Activated CD8-positive, alpha-beta memory T cell treated with anti-CD3 and anti-CD28 coated beads for 1 hour (primary cell): ENCODE results near the gene NLGN1.

ENCODE experiments used
- DNase-seq, 2 donors: peaks; one replicate each; pipeline ENCODE4 v3.0.0-alpha.2; 2020; ENCODE audit warnings: low read depth in 1 of 2; ENCODE audit errors: extremely low read depth in 1 of 2

Gene NLGN1

GRCh38 chr3:173945806-173946205, 548.3 kb downstream of the NLGN1 start:
- DNase-seq, result no peak

GRCh38 chr3:173954647-173955046, 557.1 kb downstream of the NLGN1 start:
- DNase-seq, result no peak

DNA sequence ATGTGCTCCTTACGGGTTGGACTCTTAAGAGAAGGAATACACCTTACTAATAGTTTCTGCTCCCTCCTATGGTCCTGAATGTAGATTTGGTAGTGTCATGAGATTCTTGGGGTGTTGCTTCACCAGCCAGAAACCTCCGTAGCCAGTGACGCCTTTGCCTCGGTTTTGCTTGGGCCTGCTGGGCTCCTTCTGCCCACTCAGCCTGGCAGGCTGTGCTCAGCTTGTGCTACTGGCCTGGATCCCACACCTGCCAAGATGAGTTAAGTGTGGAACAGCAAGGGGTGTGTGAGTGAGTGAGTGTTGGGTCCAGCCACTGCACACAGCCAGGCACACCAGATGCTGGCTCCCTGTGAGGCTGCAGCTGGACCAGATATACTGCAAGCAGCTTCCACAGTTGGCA, 560.1 kb downstream of the NLGN1 start:
- DNase-seq, result no peak

GRCh38 chr3:173958805-173959204, 561.3 kb downstream of the NLGN1 start:
- no peak for DNase-seq

DNA sequence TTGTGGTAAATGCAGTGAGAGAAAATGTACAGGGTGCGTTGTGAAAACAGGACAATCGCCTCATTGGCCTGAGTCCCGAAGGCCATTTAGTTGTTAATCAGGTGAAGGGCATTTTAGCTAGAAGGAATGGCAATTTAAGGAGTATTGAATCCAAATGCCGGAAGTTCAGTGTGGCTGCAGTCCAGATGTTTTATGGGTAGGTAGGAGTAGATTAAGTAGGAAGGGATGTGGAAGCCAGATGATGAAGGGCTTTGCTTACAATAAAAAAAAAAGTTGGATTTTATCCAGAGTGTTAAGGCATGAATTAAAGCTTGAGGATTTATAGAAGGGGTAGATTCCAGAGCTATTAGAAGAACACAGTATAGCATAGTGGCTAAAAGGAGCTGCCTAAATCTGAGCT, 572.7 kb downstream of the NLGN1 start:
- no peak for DNase-seq

DNA sequence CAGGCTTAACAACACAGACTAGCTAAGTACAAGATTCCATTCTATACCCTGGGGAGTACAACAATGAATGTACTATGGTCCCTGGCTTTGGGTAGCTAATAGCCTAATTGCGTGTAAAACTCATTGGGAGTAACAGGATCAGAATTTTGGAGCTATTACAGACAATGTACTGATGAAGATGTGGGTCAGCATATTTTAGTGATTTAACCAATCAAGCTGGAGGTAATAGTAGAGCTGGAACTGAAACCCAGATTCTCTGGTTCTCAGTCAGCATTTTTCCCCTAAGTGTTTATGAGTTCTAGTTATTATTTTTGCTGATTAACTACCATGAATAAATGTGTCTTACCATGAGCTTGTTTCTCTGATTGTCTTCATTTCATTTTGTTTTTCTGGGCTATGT, 578.7 kb downstream of the NLGN1 start:
- no peak for DNase-seq

- no peak for DNase-seq
These were observed 580.2 kb downstream of the NLGN1 start for GRCh38 chr3:173977747-173978146.

GRCh38 chr3:173983343-173983742, 585.8 kb downstream of the NLGN1 start:
- no peak for DNase-seq

- DNase-seq, result no peak
These were observed 589.4 kb downstream of the NLGN1 start for GRCh38 chr3:173986861-173987410.

DNA sequence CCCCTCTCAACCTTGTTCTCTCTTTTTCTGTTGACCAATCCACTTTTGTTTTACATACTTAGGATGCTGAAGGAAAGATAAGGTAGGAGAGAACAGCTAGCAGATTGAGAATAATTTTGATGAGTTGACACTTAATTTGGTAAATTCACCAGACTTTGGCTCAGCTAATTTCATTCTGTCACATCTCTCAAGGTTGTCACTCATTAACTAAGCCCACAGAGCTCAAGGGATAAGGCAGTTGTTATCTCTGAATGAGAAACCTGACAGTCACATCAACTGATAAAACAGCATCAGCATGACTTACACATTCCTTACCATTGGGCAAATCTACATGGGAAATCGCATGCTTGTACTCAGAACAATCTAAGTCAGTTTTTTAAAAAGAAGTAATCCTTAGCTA, 591.4 kb downstream of the NLGN1 start:
- DNase-seq, result no peak

- DNase-seq, result no peak
These were observed 594.9 kb downstream of the NLGN1 start for GRCh38 chr3:173992416-173992815.

GRCh38 chr3:173993299-173993698, 595.8 kb downstream of the NLGN1 start:
- no peak for DNase-seq

GRCh38 chr3:174000675-174001074, 603.1 kb downstream of the NLGN1 start:
- DNase-seq, result no peak

DNA sequence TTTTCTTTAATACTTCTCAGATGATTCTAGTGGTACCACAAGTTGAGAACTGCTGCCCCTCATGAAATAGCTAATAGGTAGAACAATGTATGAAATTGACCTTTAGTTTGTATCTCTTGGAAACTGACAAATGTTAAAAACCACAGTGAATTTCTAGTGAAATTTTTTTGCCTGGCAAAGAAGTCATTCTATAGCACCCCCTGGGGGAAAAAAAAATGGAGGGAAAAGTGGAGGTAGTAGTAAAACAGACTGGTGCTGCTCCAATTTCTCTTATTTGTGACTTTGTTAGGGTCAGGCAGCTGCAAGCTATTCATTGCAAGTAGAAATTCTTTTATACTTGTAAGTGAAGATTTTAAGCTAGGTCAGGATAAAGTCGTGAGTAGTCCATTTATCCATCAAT, 605.0 kb downstream of the NLGN1 start:
- no peak for DNase-seq

DNA sequence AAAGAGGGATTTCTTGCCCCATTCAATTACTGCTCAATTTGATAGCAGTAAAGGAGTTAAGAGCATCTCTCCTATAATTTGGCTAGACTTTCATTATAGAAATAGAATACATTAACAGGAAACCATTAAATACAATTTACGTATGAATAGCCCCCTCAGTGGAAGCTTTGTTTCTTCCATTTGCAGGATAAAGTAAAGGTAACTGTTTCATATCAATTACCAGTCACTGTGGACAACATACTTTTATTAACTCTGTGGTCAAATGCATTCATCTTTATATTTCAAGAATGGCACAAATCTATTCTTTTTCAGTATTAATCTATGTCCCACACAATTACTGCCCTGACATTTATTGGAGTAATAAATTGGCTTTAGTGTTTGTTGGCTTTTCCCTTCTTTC, 613.4 kb downstream of the NLGN1 start:
- DNase-seq, result no peak

DNA sequence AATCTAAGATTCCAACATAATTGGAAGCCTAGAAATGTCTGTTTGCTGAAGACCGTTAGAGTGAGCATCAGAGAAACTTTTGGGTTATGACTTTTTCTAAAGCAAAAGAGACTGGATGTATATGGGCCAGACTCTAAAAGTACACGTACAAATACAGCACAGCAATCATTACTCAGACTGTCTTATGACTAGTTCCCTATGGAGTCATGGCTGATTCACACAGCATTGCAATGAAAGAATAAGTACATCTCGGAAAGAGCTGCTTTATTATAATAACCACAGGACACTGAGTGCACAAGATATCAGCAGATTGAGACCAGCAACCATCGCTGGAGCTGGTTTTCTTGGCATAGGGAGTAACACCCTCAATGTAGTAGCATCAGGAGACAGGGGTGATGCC, 618.6 kb downstream of the NLGN1 start:
- DNase-seq, result no peak

DNA sequence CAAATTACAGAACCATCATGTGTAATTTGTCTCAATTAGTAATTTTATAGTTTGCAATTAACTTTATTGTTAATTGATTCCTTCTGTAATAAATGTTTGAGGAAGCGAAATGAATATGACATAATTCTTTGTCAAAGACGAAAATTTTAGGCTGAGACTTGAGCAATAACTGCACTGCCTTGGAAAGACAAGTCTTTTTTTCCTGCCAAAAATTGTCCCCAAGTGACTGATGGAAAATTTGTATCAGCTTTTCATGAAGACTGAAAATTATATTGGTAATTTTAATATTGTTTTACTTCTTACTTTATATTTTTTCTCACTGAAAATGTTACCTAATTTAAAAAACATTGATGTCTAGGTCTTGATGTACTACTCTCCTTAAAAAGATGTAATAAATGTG, 622.6 kb downstream of the NLGN1 start:
- no peak for DNase-seq

DNA sequence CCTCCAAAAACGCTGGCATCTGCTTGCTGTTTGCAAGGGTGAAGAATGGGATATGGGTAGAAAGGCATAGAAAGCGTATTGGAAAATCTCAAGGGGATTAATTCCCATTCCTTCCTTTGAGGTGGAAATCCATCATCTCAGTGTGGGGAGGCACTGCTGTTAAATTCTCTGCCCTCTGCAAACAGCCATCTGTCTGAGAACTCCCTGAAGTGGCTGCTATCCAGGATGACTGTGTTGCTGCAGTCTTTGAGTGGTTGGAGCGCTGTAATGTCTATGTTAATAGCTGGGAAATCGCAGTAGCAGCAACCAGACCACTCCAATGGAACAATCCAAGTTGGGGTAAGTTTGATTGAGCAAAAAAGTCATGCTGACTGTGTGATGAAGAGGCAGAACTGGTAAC, 625.9 kb downstream of the NLGN1 start:
- DNase-seq, result no peak

DNA sequence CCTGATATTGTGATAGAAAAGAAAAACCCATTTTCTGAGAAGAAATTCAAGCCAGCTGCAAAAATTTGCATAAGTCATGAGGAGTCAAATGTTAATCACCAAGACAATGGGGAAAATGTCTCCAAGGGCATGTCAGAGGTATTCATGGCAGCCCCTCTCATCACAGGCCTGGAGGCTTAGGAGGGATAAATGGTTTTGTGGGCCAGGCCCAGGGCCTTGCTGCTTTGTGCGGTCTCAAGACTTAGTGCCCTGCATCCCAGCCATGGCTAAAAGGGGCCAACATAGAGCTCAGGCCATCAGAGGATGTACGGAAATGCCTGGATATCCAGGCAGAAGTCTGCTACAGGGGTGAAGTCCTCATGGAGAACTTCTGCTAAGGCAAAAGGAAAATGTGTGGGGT, 631.1 kb downstream of the NLGN1 start:
- no peak for DNase-seq

DNA sequence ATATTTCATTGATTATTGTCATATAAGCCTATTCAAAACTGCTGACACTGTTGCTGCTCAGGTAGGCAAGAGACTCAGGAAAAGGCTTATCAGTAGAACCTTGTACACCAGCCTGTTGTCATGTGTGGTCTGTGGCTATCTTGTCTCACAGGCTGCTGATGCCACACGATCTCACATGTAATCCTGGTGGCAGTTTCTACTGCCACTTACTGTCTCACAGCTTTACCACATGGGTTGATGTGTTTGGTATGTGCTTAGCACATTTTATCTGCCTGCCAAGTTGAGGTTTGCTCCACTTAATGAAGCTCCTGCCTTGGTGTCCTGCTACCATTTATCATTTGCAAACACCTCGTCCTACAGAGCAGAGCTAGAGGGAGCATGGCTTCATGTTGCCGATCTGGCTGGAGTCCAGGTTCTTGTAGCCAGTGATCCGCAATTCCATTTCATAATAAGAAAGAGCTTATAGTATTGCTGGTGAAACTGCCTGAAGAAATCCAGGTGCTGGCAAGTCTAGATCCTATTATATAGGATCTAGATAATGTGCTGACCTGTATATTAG, 637.9 kb downstream of the NLGN1 start:
- no peak for DNase-seq

DNA sequence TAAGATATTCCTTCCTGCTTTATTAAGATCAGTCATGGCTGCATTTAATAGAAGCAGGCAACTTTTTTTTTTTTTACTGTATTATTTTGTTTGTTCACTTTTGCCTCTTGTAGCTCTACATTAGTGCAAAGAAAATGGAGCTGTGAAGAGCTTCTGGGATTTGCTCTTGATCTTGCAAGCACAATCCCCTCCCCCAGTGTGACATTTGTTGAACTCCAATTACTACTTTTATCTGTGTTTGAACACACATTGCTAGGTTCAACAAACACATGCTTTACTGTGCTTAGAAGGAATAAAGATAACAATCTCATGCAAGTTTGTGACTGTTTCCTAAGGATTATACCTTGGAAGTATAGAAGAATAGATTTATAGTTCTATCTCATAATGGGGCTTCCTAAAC, 648.8 kb downstream of the NLGN1 start:
- no peak for DNase-seq

GRCh38 chr3:174049472-174049871, 651.9 kb downstream of the NLGN1 start:
- no peak for DNase-seq

DNA sequence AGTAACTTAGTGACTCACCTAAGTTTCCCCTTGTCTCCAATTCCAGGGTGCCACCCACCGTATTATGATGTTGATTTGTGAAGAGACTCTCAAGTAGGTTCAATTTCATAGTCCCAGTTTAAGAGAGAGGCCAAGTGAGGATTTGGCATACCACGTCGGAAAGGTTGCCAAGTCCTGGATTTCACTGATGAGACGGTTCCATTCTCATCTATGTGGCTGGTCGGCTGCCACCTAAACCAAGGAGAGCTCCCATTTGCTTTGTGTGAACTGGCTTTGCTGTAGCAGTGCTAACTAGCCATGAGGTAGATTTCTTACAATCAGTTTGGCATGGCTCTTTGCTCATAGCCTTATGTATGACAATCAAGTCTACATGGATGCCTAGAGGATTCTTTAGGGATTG, 653.6 kb downstream of the NLGN1 start:
- DNase-seq, result no peak
